GM19438 (cell line): ENCODE data around the gene SEL1L3.

ENCODE experiments used
- ATAC-seq: cut with Tn5 transposase; IDR thresholded peaks from one replicate; pipeline ENCODE4 v1.9.1; 2021; ENCODE audit warnings: low read depth; ENCODE audit not compliant: unreplicated experiment

SEL1L3 gene

DNA sequence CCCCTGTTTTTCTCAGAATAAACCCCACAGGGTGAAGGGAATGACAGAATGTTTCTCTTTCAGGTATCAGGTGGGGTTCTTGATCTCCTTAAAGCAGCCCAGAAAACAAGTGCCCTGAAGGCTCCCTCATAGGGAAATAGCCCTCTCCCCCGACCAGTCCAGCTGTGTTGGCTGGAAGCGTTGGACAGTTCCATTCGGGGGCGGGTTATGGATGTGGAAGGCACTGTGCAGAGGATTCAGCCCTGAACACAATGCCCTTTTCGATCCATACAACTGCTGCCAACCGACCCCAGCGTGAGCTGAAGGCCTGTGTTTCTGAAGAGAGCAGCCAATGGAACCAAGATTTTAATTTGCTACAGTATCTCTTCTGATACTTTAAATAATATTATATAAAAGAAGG is 41.5 kb downstream of the SEL1L3 start:
- ATAC-seq: no peak

DNA sequence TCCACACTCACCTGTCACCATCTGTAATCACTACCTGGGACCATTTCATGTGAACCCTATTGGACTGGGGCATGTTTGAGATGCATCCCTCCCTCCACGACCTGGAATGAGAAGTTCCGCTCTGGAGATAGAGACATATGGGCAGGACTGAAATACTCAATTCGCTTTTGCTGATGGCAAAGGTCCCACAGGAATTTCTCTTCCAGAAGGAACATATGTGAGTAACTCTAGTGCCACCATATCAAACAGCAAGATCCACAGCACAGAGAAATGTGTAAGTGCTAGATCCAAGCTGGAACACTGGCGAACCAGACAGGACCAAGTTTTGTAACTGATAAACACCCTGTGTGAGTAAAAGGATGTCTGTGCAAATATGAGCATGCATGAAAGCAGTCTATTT is 43.9 kb downstream of the SEL1L3 start:
- ATAC-seq: no peak

DNA sequence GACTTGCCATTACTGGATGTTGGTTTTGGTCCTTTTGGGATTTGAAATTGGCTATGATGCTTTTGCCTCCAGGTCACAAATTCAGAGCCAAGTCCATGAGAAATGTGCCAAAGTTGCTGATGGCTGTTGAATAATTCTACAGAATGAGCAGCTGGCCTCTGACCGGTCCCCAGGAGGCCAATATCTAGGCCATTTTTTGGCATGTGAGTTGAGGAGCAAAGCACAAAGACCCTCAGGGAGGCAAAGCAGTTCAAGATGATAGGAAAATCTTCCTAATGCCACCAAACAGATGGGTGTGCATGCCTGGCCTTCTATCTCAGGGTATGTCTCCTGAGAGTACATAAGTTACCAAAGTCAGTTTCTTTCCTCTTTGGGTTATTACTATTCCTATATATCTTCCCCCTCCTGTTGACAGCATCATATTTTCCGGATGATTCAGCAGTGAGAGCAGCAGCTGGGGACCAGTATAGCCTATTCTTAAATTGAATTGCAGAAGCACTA is 44.4 kb downstream of the SEL1L3 start:
- no peak for ATAC-seq

DNA sequence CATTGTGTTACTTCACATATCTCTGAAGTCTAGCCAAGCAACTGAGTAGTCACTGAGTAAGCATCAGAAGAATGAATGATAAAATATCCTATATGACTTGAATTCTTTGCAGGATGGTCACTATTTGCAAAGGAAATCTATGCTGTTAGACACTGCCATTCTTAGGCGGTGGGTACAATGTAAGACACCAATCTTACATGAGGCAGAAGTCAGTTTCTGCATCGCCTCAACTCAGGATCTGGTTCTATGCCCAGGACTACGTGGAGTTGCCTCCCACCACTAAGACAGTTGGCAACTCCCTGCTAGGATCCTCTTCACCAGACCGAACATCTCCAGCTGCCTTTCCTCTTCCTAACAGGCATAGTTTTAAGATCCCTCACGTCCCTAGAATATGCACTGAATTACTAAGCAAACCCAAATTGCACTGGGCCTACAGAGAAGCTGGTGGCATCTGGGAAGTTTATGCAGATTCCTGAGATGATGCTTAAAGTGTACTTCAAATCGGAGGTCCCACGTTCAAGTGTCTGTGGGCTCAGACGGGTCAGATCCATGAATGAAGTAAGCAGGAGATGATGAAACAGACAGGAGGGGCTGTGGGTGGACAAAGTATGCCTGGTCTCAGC is 45.6 kb downstream of the SEL1L3 start:
- ATAC-seq: no peak

DNA sequence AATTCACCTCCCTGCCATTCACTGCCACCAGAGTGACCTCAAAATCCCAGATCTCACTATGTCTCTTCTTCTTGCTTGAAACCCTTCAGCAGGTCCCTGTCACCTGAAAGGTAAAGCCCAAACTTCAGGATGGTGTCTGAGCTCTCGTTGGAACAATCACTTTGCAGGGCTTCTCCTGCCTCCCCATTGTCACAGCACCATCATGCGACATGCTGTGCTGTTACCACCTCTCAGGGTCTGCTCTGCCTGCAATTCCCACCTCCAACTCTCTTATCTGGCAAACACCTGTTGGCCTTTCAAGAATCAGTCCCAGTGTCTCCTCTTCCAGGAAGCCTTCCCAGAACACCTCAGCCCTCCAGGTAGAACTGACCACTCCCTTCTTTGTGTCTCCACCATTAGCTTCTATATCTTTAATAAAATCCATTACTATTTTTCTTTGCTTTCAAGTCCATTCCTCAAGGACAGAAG is 46.2 kb downstream of the SEL1L3 start:
- no peak for ATAC-seq

DNA sequence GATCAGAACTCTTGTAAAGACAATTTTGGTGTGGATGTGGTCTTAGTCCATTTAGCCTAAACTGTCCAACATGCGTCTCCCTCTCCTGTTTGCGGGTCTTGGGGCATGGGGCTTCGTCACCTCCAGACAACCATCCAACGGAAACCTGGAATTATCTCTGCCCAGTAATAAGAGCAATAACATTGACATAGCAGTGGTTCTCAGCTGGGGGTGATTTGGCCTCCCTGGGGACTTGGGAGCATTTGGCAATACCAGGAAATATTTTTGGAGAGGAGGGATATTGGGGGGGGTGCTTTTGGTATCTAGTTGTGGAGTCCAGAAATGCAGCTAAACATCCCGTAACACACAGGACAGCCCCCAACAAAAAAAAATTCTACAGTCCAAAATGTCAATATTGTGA is 47.2 kb downstream of the SEL1L3 start:
- ATAC-seq: no peak

DNA sequence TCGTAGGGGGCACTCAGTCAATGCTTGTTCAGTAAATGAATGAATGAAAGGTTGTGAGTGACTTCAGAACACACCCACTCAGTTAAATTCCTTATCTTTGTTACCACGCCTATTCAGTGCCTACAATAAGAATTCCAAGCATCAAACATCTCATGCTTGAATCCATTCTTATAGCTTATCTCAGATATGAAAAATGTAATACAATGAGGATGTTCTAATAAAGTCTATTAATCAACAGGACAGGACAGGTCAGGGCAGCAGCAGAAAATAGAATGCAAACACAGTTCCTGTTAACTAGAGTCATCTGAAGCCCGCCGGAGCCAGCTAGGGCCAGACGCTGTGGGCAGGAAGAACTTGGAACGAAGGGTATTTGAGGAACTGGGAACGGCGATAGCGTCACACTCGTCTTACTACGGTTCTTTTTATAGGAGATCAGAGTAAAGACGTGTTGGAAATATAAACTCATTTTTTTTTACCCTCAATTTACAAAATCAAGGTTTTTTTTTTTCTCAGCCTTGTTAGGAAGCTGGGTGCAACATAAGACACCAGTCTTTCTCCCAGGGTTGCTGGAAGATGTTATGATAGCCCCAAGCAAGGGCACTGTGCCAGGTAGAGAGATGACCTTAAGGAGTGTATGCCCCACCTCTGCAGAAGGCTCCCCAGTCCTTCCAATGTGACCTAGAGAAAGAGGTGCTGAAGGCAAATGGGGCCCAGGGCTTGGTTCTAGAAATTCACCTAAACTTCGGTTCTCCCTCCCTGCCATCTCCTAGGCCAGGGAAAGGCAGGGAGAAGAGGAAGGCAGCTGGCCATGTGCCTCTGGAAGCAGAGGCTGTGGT is 48.3 kb downstream of the SEL1L3 start:
- ATAC-seq: no peak

DNA sequence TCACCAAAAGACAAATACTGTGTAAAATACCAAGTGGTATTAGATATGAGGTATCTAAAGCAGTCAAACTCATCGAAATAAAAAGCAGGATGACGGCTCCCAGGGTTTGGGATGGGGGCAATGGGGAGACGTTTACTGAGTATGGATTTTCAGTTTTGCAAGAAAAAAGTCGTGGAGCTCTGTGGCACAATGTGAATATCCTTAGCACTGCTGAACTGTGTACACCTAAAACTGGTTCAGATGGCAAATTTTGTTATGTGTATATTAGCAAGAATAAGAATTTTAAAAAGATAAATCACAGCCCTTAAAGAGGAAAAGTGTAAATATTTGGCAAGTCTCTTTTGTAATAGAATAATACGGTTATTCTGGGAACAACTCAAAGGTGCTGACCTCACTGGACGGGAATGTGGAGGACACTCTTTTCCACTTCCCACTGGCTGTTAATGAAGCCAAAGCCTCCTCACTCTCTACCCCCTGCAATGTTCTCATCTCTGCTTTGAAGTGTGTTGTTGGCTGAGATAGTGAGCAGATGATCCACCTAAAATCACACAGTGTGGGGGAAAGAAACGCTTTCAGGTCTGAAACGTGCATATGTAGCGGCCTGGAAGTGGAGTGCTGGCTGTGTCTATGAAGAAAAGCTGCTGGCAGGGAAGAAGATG is 49.2 kb downstream of the SEL1L3 start:
- ATAC-seq: no peak

DNA sequence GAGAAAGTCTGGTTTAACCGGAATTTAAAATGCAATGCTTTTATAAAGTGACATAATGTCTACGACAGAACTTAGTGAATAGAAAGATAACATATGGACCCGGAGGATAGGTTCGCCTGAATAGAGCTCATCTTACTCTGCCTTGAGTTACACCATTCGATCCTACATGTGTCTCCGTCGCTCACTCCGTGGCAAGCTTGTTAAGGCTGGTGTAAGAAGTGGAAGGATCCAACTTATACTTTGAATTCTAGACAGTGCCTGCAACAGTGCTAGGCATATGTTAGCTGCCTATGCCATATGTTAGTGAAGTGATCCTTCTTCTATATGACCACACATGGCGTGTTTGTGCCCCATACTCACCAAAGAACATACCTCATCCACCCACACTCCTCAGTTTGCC is 50.9 kb downstream of the SEL1L3 start:
- no peak for ATAC-seq

DNA sequence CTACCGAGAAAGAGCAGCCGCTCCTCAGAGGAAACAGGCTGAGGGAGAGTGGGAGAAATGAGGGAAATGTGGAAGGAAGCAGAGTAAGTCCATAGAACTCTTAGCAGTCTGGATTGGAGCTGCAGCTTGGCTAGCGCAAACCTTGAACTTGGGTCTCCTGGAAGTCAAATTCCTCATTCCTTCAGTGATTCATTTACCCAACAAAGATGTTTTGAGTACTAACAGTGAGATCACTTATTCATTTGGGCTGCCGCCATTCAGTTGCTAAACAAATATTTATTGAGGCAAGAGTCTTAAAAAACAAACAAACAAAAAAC is 51.5 kb downstream of the SEL1L3 start:
- no peak for ATAC-seq

DNA sequence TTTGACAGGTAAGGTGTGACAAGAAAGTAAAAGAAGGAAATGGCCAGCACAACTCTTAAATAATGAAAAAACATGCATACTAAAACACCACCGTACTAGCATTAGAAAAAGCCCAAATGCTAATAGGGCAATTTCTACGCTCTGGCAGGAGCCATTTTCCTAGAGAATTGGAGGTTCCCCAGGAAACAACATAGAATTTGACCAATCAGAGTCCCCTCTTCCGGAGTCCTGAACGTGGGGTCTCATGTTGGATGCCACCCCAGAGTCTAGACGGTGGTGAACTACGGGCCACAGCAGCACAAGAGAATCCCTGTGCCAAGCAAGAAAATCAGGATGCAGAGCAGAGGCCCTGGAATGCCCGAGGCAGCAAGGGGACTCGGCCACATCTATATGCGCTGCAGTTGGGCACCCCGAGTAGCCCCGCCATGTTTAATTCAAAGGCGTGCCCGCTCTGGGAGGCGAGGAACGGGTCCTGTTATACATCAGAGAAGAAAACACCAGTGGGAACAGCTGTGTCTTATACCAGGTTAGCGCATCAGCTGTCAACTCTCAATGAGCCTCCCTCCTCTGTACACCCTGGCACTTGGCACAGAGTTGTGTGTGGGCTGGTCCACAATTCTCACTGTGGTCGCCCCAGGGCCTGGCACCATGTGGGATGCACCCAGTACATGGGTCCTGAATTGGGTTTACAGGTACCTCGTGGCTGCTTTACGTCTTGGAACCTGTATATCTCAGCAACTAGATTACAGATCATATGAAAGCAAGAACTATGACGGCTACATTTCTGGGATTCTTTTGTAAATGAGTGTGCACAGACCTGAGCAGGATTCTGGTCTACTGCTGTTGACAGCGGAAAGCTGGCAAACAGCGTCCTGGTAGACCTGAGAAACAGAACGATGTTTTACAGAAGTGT is 52.1 kb downstream of the SEL1L3 start:
- no peak for ATAC-seq

DNA sequence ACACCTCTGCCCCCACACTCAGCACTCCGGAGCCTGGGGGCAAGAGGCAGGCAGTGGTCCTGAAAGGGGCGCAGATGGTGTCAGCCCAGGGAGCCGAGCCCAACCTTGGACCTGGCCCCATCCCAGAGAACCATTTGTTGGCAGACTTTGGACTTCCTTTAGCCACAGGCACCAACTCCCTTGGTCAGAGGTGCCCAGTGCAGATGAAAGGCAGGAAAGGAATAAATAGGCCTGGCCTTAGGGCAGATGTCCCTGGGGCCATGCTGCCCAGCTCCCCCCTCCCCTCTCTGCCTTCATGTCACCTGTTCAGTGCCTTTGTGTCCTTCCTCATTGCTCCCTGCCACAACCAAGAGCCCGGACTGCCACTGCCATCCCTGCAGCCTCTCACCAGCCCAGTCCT is 52.8 kb downstream of the SEL1L3 start:
- no peak for ATAC-seq

DNA sequence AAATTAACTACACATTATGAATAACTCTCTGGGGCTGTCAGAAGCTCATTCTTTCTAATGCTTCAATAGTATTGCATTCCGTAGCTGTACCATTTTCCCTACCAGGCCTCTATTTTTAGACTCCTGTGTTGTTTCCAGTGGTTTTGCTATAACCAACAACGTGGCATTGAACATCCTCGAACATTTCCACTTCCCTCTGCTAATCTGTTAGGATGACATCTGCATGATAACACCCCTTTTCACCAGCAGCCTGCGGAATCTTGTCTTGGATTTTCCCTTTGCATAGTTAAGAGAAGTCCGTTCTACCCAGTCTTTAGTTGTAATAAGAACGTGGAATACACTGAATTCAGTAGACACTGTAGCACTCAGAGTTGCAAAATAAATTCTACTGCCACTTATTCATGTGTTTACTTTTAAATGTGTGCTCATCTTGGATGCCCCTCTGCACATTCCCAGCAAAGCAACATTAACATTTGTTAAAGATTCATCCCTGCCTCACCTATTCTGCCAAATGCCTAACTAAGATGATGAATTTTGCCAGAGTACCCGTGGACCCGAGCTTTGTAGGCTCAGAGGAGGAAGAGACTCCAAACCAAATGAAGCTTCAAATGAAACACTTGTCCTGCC is 55.6 kb downstream of the SEL1L3 start:
- no peak for ATAC-seq

DNA sequence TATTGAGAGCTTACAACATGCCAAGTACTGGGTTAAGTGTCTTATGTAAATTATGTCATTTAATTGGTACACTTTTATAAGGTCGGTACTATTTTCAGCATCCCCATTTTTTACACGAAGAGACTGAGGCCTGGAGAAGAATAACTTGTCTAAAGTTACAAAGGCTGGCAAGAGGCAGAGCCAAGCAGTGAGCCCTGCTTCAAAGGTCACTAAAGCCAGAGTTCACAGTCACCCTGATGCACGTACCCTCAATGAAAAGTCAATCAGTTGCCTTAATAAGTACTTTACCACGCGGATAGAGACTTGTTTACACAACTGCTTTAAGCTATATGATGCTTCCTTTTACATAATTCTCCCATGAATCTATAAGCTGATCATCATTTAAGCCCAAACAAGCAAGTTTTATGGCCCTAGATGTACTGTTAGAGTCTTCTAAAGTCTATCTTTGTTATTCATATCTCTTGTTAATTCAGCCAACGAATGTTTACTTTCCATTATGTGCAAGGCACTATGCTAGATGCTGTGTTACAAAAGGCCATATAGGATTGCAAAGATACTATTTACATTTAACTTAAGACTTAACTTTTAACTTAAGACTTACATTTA is 57.4 kb downstream of the SEL1L3 start:
- no peak for ATAC-seq

DNA sequence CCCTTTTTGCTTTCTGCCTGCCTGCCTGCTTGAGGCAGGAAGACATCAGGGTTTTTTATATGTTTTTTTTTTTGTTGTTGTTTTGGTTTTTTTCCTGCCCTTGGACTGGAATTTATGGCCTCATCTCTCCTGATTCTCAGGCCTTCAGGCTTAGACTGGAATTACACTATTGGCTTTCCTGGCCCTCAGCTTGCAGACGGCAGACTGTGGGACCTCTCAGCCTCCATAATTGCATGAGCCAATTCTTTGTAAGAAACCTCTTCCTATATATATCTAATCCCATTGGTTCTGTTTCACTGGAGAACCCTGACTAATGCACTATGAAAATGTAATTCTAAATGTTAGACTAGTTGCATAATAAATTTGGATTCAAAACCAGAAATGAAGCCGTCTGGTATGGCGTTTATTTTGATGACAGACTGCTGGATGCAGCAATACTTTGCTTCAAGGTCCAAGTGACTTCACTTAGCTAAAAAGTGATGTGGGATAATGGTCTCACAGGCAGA is 59.0 kb downstream of the SEL1L3 start:
- no peak for ATAC-seq

DNA sequence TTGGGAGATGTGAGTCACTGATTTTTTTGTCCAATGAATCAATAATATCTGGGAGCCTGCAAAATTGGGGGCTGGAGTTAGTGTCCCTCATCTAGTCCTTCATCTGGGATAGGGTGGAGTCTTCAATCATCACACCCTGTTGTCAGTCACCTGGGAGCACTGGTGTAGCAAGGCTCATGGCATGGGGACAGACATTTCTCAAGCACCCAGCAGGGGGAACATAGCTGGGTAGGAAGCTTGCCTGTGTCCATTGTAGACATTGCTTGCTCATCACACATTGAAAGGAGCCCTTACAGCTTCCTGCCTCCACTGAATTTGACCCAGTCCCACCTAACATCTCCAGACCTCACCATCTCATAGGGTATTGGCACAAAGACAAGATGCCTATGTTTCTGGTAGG is 61.2 kb downstream of the SEL1L3 start:
- ATAC-seq: no peak

DNA sequence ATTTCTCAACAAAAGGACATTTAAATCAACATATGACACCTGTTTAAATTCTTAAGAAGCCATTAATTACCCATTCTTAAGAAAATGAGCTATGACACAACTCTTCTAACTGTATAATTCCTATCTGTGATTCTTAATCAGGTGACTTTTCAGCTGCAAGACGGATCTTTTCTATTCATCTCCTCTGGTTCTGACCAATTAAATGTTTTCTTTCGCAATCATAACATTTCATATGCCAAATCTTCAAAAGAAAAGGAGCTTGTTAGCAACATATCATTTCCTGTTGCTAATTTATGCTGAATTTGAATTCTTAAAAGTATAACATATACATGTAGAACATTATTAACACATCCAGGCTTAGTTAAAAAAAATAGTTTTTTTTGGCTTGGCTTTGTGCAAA is 62.5 kb downstream of the SEL1L3 start:
- no peak for ATAC-seq

DNA sequence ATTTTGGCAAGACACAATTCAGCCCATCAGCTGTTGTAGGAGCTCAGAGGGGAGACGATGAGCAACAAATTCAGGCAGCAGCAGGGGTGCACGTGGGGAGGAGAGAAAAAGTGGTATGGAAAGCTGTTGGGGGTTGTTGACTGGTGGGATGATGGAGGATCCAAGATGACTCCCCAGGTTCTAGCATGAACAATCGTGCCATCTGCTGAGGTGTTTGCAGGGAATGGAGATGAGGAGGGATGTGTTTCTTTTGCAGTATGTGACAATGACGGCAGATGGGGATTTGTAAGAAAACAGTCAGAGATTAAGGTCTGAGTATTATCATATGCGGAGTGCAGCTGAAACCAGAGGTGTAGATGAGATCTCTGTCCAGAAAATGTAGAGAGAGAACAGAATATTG is 63.3 kb downstream of the SEL1L3 start:
- ATAC-seq: no peak

DNA sequence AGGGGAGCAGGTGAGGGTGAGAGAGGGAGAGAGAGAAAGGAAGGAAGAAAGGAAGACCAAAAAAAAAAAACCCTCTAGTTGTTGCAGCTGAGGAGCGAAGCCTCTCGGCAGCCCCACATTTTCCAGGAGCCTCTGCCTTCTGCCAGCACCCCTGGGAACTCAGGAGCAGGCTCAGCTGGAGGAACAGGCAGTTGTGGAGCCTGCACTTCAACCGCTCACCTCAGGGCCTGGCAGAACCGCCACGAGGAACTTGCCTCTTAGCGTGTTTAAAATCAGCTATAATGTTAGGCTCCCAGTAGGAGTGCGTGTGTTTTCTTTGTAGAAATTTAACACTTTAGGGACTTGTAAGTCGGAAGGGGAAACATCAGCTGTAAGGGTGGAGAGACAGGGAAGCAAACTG is 65.7 kb downstream of the SEL1L3 start:
- ATAC-seq: no peak
